IMR-90 (cell line): ENCODE results near the gene LMNTD2. TPM values are rescaled to one million over a fixed set of nuclear protein-coding genes. Genes with fewer than 3 reads are reported as not detected.

Experiments used
- ATAC-seq: fragments of 200-7000 bp; cut with Tn5 transposase; 2 replicates; pipeline ENCODE4 v1.9.1; 2020; ENCODE audit warnings: low read depth, mild to moderate bottlenecking, moderate library complexity
- BruUV-seq: library from RNA; stranded (reverse); fragments of 400-500 nt; replicated peaks from 2 replicates; lab custom pipeline; 2021; lab: Mats Ljungman, UMichigan
- CTCF ChIA-PET: fragments of 300-600 bp; formaldehyde crosslinking; extraction: SDS; loops from one replicate; lab custom pipeline; 2021; ENCODE audit warnings: antibody characterized with exemption; lab: Yijun Ruan, JAX
- POLR2A ChIA-PET: fragments of 300-600 bp; sonication (Branson Sonifier 250); formaldehyde crosslinking; loops from one replicate; lab custom pipeline; 2022; ENCODE audit warnings: antibody characterized with exemption; ENCODE audit not compliant: unreplicated experiment; lab: Charles Lee
- DNase-seq: peaks from one replicate; pipeline ENCODE4 v3.0.0; 2013
- H2AFZ ChIP-seq: replicated peaks from 2 replicates; pipeline ENCODE3; 2013; ENCODE audit warnings: low read length, mild to moderate bottlenecking; ENCODE audit not compliant: poor library complexity
- H2AK5ac ChIP-seq: 2 replicates; pipeline ENCODE4 v1.6.1; 2013; ENCODE audit warnings: low read depth, low read length, inconsistent platforms
- H2AK9ac ChIP-seq: replicated peaks from 2 replicates; pipeline ENCODE3; 2013; ENCODE audit warnings: mild to moderate bottlenecking, low read depth, low read length, moderate library complexity; ENCODE audit not compliant: poor library complexity
- H2BK120ac ChIP-seq: 2 replicates; pipeline ENCODE4 v1.6.1; 2013; ENCODE audit warnings: low read depth, low read length, inconsistent platforms
- H2BK15ac ChIP-seq: 3 replicates; pipeline ENCODE4 v1.6.1; 2013; ENCODE audit warnings: low read depth, low read length, inconsistent platforms
- H2BK20ac ChIP-seq: 2 replicates; pipeline ENCODE4 v1.6.1; 2013; ENCODE audit warnings: low read depth, mild to moderate bottlenecking, inconsistent platforms, low read length, moderate library complexity
- H2BK5ac ChIP-seq: 2 replicates; pipeline ENCODE4 v1.6.1; 2013; ENCODE audit warnings: mild to moderate bottlenecking, low read depth, low read length, inconsistent platforms; ENCODE audit not compliant: poor library complexity, severe bottlenecking
- H3K14ac ChIP-seq: replicated peaks from 2 replicates; pipeline ENCODE4 v1.6.1; 2013; ENCODE audit warnings: low read depth, low read length, inconsistent platforms
- H3K18ac ChIP-seq: 2 replicates; pipeline ENCODE4 v1.6.1; 2013; ENCODE audit warnings: low read depth, low read length, control low read depth
- H3K23ac ChIP-seq: 2 replicates; pipeline ENCODE4 v1.6.1; 2013; ENCODE audit warnings: low read depth, low read length, inconsistent platforms
- H3K27ac ChIP-seq: 2 replicates; pipeline ENCODE4 v1.5.1; 2013; ENCODE audit warnings: mild to moderate bottlenecking, control low read depth, low read length; ENCODE audit not compliant: insufficient read depth
- H3K27me3 ChIP-seq: 2 replicates; pipeline ENCODE4 v1.6.1; 2013; ENCODE audit warnings: low read length; ENCODE audit not compliant: control insufficient read depth, insufficient read depth
- H3K36me3 ChIP-seq: 2 replicates; pipeline ENCODE4 v1.6.1; 2013; ENCODE audit warnings: low read length, mixed read lengths; ENCODE audit not compliant: control insufficient read depth, insufficient read depth
- H3K4ac ChIP-seq: 2 replicates; pipeline ENCODE4 v1.6.1; 2013; ENCODE audit warnings: low read depth, low read length, inconsistent platforms
- H3K4me1 ChIP-seq: 2 replicates; pipeline ENCODE4 v1.6.1; 2013; ENCODE audit warnings: low read length, mixed read lengths; ENCODE audit not compliant: control insufficient read depth, insufficient read depth
- H3K4me2 ChIP-seq: 2 replicates; pipeline ENCODE4 v1.6.1; 2013; ENCODE audit warnings: low read depth, mild to moderate bottlenecking, control low read depth, low read length, moderate library complexity
- H3K4me3 ChIP-seq: 2 replicates; pipeline ENCODE4 v1.5.1; 2013; ENCODE audit warnings: low read depth, mild to moderate bottlenecking, control low read depth, low read length, moderate library complexity; ENCODE audit not compliant: insufficient read depth
- H3K56ac ChIP-seq: 2 replicates; pipeline ENCODE4 v1.6.1; 2013; ENCODE audit warnings: low read length, inconsistent platforms; ENCODE audit not compliant: insufficient read depth; ENCODE audit errors: extremely low read depth
- H3K79me1 ChIP-seq, 2 experiments: 2 replicates each; pipeline ENCODE4 v1.6.1; 2013; ENCODE audit warnings: low read length in 2 of 2, inconsistent platforms in 1 of 2, low read depth in 1 of 2
- H3K9ac ChIP-seq: 2 replicates; pipeline ENCODE4 v1.6.1; 2013; ENCODE audit warnings: low read depth, low read length, control low read depth
- H3K9me1 ChIP-seq: 2 replicates; pipeline ENCODE4 v1.6.1; 2013; ENCODE audit warnings: low read length, inconsistent platforms; ENCODE audit not compliant: insufficient read depth
- H3K9me3 ChIP-seq: 2 replicates; pipeline ENCODE4 v1.6.1; 2013; ENCODE audit warnings: low read length; ENCODE audit not compliant: control insufficient read depth, insufficient read depth
- H4K20me1 ChIP-seq: 2 replicates; pipeline ENCODE4 v1.6.1; 2013; ENCODE audit warnings: low read length, inconsistent platforms; ENCODE audit not compliant: insufficient read depth
- H4K5ac ChIP-seq: 2 replicates; pipeline ENCODE4 v1.6.1; 2013; ENCODE audit warnings: mild to moderate bottlenecking, low read depth, low read length, control low read depth
- H4K8ac ChIP-seq, 2 experiments: 2 replicates each; pipeline ENCODE4 v1.6.1; 2013; ENCODE audit warnings: low read depth in 2 of 2, low read length in 2 of 2, control low read depth in 1 of 2, inconsistent platforms in 1 of 2
- H4K91ac ChIP-seq: 2 replicates; pipeline ENCODE4 v1.6.1; 2013; ENCODE audit warnings: low read depth, low read length, inconsistent platforms; ENCODE audit not compliant: insufficient read depth
- BHLHE40 ChIP-seq: fragments of 150-350 bp; IDR thresholded peaks from 2 replicates; pipeline ENCODE4 v1.6.1; 2016; ENCODE audit warnings: mild to moderate bottlenecking, low read depth, low read length
- CEBPB ChIP-seq: IDR thresholded peaks from 2 replicates; pipeline ENCODE4 v1.6.1; 2012; ENCODE audit warnings: low read depth, low read length, improper control_type of control experiment
- CHD1 ChIP-seq: IDR thresholded peaks from 2 replicates; pipeline ENCODE4 v1.6.1; 2012; ENCODE audit warnings: low read depth, low read length, improper control_type of control experiment
- CTCF ChIP-seq: conservative IDR thresholded peaks from 2 replicates; pipeline ENCODE4 v1.5.1; 2012; ENCODE audit warnings: mild to moderate bottlenecking, low read depth, low read length, improper control_type of control experiment
- FOS ChIP-seq: fragments of 150-350 bp; IDR thresholded peaks from 2 replicates; pipeline ENCODE4 v1.6.1; 2016; ENCODE audit warnings: low read depth, low read length
- MAFK ChIP-seq: IDR thresholded peaks from 2 replicates; pipeline ENCODE4 v1.6.1; 2012; ENCODE audit warnings: low read depth, low read length, improper control_type of control experiment
- MAZ ChIP-seq: IDR thresholded peaks from 2 replicates; pipeline ENCODE4 v1.6.1; 2012; ENCODE audit warnings: low read depth, mild to moderate bottlenecking, low read length, improper control_type of control experiment, moderate library complexity, borderline replicate concordance
- MXI1 ChIP-seq: IDR thresholded peaks from 2 replicates; pipeline ENCODE4 v1.6.1; 2012; ENCODE audit warnings: low read depth, mild to moderate bottlenecking, low read length, moderate library complexity, borderline replicate concordance
- NFE2L2 ChIP-seq: fragments of 150-350 bp; IDR thresholded peaks from 2 replicates; pipeline ENCODE4 v1.6.1; 2016; ENCODE audit warnings: low read depth, mild to moderate bottlenecking, low read length
- POLR2A ChIP-seq: IDR thresholded peaks from 2 replicates; pipeline ENCODE4 v1.6.1; 2012; ENCODE audit warnings: mild to moderate bottlenecking, low read depth, low read length
- RAD21 ChIP-seq: IDR thresholded peaks from 2 replicates; pipeline ENCODE4 v1.6.1; 2012; ENCODE audit warnings: low read length, improper control_type of control experiment
- RCOR1 ChIP-seq: IDR thresholded peaks from 2 replicates; pipeline ENCODE4 v1.6.1; 2012; ENCODE audit warnings: mild to moderate bottlenecking, low read length, improper control_type of control experiment; ENCODE audit not compliant: insufficient replicate concordance
- RFX5 ChIP-seq: IDR thresholded peaks from 2 replicates; pipeline ENCODE4 v1.8.0; 2012; ENCODE audit warnings: low read depth, mild to moderate bottlenecking, low read length, moderate library complexity
- SMC3 ChIP-seq: fragments of 150-350 bp; IDR thresholded peaks from 2 replicates; pipeline ENCODE4 v1.6.1; 2016; ENCODE audit warnings: low read depth, mild to moderate bottlenecking, antibody characterized with exemption, low read length, moderate library complexity
- WGBS, 2 experiments: methylation state at CpG; one replicate each; pipeline versions ENCODE4 v1.1.5 to v1.1.7; 2013; ENCODE audit warnings: missing lambda C conversion rate in 2 of 2; ENCODE audit not compliant: insufficient read length in 1 of 2; ENCODE audit errors: extremely low coverage in 2 of 2; 5-methylcytosine and 5-hydroxymethylcytosine counted together
- dilution Hi-C: fragments of 300-500 bp; cut with HindIII; formaldehyde crosslinking; loops from one replicate; pipeline ENCODE4 v1.14.3; 2018; ENCODE audit warnings: low sequenced_read_pairs; ENCODE audit not compliant: unreplicated experiment
- in situ Hi-C: fragments of 300-500 bp; cut with MboI; formaldehyde crosslinking; loops from 3 replicates; pipeline ENCODE4 v1.14.3; 2019; ENCODE audit warnings: low sequenced_read_pairs, inconsistent platforms, mixed read lengths
- intact Hi-C: fragments of 100-400 bp; cut with micrococcal nuclease; formaldehyde crosslinking; loops from 2 replicates; pipeline ENCODE4 v1.10.0; 2022
- polyA plus RNA-seq, 3 experiments: library from polyadenylated mRNA; depleted of rRNA; stranded (reverse); fragments of >200 nt; gene quantifications; 2 replicates each; pipeline ENCODE4 v1.2.3, GENCODE V29; 2012; ENCODE audit warnings: low replicate concordance in 1 of 3
- total RNA-seq: library from RNA; depleted of rRNA; stranded (reverse); fragments of >200 nt; gene quantifications from 2 replicates; pipeline ENCODE4 v1.2.3, GENCODE V29; 2012

The LMNTD2 gene
- total and polyA plus RNA-seq, 2 of the 4 experiments (the other 2 are of a cell fraction) = 0.18 to 1.3 TPM

- TF ChIP-seq CTCF (no peak), SMC3 (no peak), POLR2A (no peak), NFE2L2 (no peak), CEBPB (no peak), FOS (no peak)
These were observed 8.9 kb downstream of the LMNTD2 start (continued) for GRCh38 chr11:551596-551995.

DNA sequence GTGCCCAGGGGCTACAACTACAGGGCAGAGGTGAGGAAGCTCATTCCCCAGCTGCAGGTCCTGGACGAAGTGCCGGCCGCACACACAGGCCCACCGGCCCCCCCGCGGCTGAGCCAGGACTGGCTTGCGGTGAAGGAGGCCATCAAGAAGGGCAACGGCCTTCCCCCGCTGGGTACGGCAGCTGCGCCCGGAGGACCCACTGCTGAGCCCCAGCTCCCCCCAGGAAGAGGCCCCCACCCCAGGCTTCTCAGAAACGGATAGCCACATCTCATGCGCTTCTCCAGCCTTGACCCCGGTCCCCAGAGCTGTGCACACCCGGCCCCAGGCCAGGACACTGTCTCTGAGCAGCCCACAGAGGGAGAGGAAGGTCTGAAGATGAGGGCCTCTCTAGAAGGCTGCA is 9.4 kb downstream of the LMNTD2 start:
- WGBS, 2 experiments = 77% methylated on average over 5 of the region's 16 CpGs; no CpG with 5 or more reads in 1 of the 2 experiments
- dilution Hi-C loops = no loop called here
- no peaks in the 10 kb centered on the region for H3K9me1 ChIP-seq
- 0 out of 2 replicates have a peak, but pooled peaks cover under 1% of the 10 kb centered on the region for H4K20me1 ChIP-seq
- peaks cover 2% of the 10 kb centered on the region; the same call in 1 of the 2 replicates for H3K4me1 ChIP-seq
- H2AK5ac ChIP-seq = no peak overlapping the region
- H3K4me2 ChIP-seq = no peak overlapping the region
- no peak for DNase-seq
- H2AK9ac ChIP-seq = no peak overlapping the region
- no peak overlapping the region for H4K5ac ChIP-seq
- H3K14ac ChIP-seq = no peak overlapping the region
- no peak for ATAC-seq
- ChIA-PET POLR2A (no interaction called here), CTCF (no interaction called here)
- H3K18ac ChIP-seq = no peak overlapping the region
- H2BK5ac ChIP-seq = no peak overlapping the region
- H3K4ac ChIP-seq = no peak overlapping the region
- H3K79me1 ChIP-seq = no peaks in the 10 kb centered on the region
- intact Hi-C loops = loop anchor here (10.0 kb wide), 1 partner anchor 174 kb away; no protein-coding TSS in a partner anchor
- no peak overlapping the region for H3K9ac ChIP-seq
- in situ Hi-C loops = no loop called here
- no peak overlapping the region for H3K56ac ChIP-seq
- no peak overlapping the region for H2BK20ac ChIP-seq
- no peak overlapping the region for H4K91ac ChIP-seq
- peaks cover 27% of the 10 kb centered on the region for H3K27me3 ChIP-seq
- no peak overlapping the region for H3K4me3 ChIP-seq
- H2AFZ ChIP-seq = no peak overlapping the region
- BruUV-seq = no TSS peak
- no peak overlapping the region for H3K23ac ChIP-seq
- H2BK120ac ChIP-seq = no peak overlapping the region
- no peaks in the 10 kb centered on the region for H3K9me3 ChIP-seq
- no peak overlapping the region for H3K27ac ChIP-seq
- H4K8ac ChIP-seq = no peak overlapping the region
- H3K36me3 ChIP-seq = peaks cover 2% of the 10 kb centered on the region; the same call in 1 of the 2 replicates
- H2BK15ac ChIP-seq = no peak overlapping the region
- TF ChIP-seq RFX5 (no peak), NFE2L2 (no peak), RCOR1 (no peak), CHD1 (no peak), CEBPB (no peak), FOS (no peak), SMC3 (no peak), POLR2A (no peak), MAFK (no peak), MAZ (no peak), BHLHE40 (no peak), MXI1 (no peak), RAD21 (no peak), CTCF (no peak)
